ENCODE results near the gene KANK2.

GRCh38 chr19:11197291-11198174 is at the start of gene KANK2:
- 0 out of 2 replicates have a peak, but pooled peaks have one; percentile 9 for TF ChIP-seq CTCF (IDR thresholded peaks at IDR 0.05; ENCODE audit: low read depth, low read length)
- TF ChIP-seq EZH2phosphoT487 (IDR thresholded peaks at IDR 0.05; ENCODE audit: low read depth) = no peak

All from OCI-LY3 (cell line).